HG03066 (cell line): Measurements from ENCODE around the gene RPAP2.
"Not testable (repeated sequence)": the region's sequence is repeated elsewhere in the genome, so short reads cannot be mapped to it uniquely, and the experiment has no call there.

ENCODE experiments used
- ATAC-seq: cut with Tn5 transposase; IDR thresholded peaks from one replicate; pipeline ENCODE4 v1.9.1; 2021; ENCODE audit warnings: low read depth; ENCODE audit not compliant: unreplicated experiment

Gene RPAP2

DNA sequence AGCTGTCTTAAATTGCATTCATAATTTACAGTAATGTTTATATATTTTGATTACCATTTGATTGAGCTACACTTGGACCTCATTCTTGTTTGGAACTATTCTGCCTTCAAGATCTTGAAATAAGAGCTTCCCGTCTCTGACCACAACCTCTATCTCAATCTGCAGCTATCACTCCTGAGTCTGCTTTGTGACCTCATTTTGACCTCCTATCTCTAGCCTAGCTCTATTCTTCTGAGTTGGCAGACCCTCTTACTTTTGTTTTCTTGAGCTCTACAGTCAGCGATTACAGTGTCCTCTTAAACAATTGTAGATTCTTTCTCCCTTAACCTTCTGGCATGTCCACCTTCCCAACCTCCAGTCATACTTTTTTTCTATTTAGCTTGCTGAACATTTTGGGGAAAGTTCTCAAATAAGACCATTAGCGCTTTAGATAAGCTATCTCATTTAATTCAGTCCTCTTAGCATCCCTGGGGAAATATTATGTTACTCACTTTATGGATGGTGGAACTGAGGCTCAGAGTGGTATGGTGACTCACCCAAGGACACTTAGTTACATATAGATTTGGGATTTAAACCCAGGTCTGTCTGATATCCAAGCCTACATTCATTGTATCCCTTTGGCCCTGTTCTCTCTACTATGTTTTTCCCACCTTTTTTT, 19.1 kb downstream of the RPAP2 start:
- ATAC-seq, result no peak

DNA sequence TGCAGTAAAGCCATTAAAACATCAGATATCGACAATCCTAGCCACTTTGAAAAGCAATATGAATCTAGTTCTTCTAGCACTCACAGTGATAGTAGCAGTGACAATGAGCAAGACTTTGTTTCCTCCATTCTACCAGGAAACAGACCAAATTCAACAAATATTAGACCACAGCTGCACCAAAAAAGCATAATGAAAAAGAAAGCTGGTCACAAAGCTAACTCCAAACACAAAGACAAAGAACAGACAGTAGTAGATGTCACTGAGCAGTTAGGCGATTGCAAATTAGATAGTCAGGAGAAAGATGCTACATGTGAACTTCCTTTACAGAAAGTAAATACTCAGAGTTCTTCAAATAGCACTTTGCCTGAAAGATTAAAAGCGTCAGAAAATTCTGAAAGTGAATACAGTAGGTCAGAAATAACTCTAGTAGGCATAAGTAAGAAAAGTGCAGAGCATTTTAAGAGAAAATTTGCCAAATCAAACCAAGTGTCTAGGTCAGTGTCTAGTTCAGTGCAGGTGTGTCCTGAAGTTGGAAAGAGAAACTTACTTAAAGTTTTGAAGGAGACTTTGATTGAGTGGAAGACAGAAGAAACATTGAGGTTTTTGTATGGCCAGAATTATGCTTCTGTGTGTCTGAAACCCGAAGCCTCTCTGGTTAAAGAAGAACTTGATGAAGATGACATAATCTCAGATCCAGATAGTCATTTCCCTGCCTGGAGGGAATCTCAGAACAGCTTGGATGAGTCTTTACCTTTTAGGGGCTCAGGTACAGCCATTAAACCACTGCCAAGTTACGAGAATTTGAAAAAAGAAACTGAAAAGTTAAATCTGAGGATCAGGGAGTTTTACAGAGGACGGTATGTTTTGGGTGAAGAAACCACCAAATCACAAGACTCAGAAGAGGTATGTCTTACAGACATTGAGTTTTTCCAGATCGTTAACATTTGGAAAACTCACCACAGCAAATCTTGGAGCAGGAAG, 24.9 kb downstream of the RPAP2 start:
- ATAC-seq, result no peak

DNA sequence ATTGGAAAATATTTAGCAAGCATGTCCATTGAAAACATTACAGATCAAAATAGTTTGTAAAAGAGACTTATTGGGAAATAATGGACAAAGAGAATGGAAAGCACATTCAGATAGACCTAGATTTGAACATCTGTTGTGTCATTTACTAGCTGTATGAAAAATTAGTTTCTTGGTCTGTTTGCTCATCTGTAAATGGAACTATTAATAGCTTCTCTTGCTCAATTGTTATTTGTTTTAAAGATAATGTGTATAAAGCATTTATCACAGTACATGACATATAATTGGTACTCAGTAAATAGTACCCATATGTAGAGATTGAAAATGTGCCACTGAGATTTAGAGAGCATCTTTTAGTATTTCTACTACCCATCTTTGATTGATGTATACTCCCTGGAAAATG, 25.9 kb downstream of the RPAP2 start:
- ATAC-seq, result no peak

DNA sequence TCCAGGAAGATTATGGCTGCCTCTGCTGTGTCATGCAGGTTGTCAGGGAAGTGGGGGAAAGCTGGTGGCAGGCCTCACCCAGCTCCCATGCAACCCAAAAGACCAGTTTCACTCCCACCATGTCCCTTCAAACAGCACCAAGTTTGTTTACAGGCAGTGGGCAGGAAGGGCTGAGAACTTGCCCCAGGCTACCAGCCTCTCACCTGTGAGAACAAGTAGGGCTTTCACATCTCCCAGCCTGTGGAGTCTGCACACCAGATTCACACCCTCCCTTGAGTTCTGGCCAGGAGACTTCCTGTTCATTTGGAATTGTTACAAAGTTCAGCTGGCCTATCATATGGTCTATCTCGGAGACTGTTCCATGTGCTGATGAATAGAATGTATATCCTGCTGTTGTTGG, 27.8 kb downstream of the RPAP2 start:
- ATAC-seq, result no peak

DNA sequence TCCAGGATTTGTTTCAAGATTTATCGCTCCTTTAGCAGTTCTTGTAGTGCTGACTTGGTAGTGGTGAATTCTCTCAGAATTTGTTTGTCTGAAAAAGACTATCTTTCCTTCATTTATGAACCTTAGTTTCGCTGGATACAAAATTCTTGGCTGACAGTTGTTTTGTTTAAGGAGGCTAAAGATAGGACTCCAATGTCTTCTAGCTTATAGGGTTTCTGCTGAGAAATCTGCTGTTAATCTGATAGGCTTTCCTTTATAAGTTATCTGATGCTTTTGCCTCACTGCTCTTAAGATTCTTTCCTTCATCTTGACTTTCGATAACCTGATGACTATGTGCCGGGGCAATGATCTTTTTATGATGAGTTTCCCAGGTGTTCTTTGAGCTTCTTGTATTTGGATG, 28.9 kb downstream of the RPAP2 start:
- ATAC-seq, result no peak

DNA sequence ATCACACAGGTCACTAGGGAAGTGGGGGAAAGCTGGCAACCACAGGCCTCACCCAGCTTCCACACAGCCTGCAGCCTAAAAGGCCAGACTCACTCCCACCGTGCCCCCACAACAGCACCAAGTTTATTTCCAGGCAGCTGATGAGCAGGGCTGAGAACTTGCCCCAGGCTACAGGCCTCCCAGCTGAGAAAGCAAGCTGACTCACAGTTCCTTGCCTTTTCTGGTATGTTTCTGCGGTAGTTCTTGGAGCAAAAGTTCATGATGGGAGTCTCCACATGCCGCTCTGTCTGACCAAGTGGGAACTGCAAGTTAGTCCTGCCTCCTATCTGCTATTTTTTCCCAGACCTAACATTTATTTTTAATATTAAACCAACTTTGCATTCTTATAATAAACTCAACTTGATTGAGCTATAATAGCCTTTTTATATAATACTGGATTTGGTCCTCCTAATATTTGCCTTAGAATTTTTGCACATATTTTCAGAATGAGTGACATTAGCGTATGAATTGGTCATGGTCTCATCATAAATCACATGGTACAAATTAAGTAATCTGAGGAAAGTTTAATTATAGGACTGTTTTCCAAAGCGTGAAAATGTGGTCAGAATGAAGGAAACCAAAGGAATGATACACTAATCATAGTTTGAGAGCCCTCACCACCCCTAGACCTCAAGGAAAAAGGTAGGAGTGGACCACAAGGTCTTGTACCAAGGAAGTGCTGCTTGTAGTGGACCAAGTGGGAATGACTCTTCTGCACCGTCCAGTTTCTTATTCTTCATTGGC, 30.7 kb downstream of the RPAP2 start:
- no peak for ATAC-seq

DNA sequence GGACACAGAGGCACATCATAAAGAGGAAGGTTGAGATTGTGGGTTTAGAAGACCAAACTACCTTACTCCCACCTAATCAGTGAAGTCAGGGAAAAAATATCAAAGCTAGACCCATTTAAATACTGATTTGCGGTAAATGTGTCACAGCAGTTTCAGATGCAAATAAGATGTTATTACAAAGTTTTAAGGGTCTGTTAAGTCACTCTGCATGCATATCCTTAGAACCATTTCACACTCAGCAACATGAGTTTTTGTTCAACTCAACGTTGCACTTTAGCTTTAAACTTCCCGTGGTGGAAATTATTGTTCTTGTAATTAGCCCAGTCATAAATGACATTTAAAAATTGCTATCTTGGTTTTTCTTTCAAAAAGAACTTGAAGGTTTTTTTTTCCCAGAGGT, 34.8 kb downstream of the RPAP2 start:
- ATAC-seq, result no peak

DNA sequence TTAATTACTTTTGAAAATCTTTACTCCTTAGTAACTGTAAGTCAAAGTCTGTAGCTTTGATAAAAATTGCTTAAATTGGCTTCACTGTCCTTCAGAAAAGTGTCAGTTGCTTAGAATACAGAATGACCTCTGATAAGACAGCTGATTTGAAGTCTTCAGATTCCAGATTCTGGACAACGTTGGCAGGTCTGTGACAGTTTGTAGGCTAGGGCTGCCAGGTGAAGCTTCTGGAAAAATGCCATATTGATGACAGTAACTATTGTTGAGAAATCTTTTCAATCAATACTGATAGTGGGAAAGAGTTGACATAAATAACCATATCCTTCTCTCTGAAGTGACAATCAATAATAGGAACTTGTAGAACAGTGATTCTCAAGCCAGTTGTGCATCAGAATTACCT, 41.3 kb downstream of the RPAP2 start:
- ATAC-seq, result no peak

DNA sequence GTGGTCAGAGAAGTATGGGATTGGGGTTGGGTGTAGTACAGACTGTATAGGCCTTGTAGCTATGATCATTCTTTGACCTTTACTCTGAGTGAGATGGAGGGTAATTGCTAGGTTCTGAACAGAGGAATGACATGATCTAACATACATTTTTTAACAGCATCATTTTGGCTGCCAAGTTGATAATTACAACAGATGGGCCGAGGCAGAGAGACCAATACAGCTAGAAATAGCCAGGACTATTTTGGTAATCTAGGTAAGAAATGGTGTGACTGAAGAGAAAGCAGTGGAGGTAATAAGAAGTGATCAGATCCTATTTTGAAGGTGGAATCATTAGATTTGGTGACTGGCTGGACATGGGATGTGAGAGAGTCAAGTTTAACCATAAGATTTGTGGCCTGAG, 43.5 kb downstream of the RPAP2 start:
- no peak for ATAC-seq

DNA sequence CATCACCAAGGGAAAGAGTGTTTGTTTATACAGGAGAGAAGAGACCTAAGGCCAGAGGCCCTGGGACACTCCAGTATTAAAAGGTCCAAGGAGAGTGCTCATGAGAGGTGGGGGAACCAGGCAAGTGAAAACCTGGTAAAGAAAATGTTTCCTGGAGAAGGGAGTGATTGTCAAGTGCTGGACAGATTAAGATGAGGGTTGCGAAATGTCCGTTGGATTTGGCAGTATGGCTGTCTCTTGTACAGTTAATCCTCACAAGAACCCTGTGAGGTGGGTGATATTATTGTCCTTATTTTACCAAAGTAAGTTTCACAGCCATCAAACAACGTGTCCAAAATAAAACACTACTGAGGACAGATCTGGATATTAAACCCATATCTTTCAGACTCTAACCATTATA, 44.2 kb downstream of the RPAP2 start:
- ATAC-seq, result no peak

DNA sequence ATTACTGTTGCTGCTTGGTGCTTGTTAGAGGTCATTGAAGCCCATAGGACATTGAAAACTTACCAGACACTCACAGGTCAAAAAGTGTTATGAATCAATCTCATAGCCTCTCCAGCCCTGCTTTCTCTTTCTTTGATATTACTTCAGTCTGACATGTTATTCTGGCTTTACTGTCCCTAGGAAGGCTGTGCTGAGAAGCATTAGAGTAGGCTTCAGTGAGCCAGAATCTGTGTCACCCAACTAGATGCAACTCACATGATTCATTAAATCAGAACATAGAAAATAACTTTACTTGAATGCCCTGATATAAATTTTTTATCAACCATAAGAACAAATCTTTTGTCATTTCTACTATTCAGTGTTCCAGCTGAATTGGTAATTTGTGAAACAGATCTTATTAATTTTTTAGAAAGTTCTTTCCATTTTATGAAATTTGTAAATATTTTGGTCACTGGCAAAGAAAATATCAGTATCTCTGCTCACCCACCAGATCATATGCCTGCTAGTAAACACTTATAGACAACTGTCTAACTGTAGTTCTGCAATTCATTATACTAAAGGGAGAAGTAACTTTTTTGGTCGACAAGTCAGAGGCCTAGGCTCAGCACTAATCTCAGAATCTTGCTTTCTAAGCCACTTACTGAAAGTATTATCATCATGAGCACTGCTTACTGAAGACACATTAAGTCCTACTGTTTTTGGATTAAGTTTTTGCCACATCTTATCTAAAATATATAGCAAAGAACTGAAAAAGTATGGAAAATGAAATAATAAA, 48.2 kb downstream of the RPAP2 start:
- ATAC-seq, result no peak

DNA sequence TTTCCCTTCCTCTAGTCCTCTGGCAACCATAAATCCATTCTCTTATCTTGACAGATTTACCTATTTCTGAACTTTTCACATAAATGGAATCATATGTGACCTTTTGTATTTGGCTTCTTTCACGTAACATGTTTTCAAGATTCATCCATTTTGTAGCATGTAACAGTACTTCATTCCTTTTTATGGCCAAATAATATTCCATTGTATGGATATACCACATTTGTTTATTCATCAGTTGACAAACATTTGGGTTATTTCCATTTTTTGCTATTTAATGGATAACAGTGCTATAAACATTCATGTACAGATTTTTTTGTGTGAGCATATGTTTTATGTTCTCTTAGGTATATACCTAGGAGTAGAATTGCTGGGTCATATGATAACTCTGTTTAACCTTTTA, 54.0 kb downstream of the RPAP2 start:
- no peak for ATAC-seq

DNA sequence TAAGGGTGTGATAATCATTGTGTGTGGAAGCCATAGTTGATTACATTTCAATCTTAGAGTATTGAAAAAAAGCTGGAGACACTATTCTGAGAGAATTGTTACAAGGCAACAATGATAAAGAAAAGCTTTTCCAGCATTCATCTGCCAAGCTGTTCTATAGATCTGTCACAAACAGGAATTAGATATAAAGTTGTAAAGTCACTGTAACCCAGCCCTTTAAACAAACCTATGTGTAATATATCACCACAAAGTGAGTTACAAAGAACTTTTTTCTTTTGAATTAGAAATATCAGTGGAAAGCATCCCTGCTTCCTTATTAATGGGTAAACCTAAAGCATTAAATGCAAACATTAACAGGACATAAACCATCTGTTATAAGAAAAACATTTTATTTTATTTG, 55.4 kb downstream of the RPAP2 start:
- no peak for ATAC-seq

DNA sequence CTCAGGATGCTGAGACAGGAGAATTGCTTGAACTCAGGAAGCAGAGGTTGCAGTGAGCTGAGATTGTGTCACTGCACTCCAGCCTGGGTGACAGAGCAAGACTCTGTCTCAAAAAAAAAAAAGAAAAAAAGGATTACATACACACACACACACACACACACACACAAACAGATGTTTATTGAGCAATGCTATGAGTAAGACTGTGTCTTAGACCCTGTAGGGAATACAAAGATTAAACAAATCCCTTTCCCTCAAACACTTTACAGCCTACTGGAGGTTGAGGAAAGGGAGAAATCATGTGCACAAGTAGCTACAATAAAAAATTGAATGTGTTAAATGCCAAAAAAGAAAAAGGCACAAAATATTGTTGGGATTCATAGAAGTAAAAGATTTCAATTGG, 58.1 kb downstream of the RPAP2 start:
- ATAC-seq, result no peak

DNA sequence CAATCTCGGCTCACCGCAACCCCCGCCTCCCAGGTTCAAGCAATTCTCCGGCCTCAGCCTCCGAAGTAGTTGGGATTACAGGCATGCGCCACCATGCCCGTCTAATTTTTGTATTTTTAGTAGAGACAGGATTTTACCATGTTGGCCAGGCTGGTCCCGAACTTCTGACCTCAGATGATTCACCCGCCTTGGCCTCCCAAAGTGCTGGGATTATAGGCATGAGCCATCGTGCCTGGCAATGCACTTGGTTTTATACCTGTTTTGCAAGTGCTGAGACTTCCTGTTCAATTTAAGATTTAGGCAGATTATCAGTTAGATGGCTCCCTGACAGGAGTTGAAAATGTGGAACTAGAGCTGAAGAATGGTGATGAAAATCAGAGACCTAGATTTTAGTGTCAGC, 60.5 kb downstream of the RPAP2 start:
- not testable (repeated sequence) for ATAC-seq

DNA sequence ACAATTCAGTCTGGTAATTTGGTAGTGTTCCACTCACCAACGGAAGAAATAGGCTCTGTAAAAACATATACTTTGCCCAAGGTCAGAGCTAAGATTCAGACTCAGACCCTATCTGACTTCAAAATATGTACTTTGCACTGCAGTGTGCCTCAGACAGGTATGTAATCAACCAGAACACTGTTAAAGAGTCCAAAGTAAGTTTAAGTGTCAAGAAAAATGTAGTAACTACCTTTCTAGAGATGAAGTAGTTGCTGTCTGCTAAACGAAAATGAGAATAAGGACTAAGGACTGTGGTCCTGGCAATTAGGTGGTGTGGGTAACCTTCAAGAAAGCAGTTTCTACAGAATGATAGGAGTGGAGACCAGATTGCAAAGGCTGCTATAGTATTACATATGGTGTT, 61.1 kb downstream of the RPAP2 start:
- no peak for ATAC-seq

DNA sequence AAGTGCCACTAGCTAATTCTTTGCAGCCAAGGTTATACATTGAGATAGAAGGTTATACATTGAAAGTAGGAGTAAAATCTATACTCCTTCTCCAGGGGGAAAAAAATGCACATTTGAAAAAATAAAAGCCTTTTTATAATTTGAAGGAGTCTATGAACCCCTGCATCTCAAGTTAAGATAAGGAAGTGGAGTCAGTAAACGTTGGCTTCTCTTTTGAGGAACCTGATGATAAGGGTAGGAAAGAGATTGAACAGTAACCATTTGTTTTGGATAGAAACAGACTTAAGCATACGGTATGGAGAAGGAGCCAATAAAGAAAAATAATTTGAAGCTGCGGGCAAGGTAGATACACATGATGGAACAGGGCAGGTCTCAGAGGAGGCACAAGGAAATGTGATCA, 64.1 kb downstream of the RPAP2 start:
- ATAC-seq, result no peak

DNA sequence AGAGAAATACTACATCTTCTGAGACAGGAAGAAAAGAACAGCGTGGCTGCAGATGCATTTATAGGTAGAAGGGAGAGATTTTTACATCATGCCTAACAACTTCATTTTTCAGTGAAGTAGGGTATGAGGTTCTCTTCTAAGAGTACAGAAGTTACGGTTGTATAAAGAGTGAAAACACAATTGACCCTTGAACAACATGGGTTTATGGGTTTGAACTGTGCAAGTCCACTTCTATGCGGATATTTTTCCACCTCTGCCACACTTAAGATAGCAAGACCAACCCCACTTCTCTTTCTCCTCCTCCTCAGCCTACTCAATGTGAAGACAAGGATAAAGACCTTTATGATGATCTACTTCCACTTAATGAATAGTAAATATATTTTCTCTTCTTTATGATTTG, 64.5 kb downstream of the RPAP2 start:
- ATAC-seq, result no peak

DNA sequence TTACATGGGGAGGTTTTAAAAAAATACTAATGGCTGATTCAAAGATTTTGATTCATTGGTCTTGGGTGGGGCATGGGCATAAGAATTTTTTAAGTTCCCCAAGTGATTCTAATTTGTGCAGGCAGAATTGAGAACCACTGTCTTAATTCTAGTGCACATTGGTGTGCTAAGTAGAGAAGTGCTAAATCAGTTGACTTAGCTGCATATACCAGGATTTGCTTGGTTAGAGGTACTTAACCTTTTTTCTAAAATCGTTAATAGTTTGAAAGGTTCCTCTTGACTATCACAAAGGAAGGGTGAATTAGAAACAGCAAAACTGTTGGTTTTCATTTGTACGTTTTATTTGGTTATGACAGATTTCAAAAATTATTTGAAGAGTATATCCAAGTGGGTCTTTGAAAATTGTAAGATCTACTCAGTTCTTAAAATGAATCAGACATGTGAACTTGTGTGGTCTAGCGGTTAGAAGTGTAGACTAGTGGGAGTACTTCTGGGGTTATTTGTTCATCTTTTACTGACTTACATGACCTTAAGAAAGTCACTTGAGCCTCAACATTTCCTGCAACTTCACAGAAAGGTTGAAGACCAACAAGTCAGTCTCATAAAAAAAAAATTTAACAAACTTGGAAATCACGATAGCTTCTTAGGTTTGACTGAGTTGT, 66.7 kb downstream of the RPAP2 start:
- no peak for ATAC-seq

DNA sequence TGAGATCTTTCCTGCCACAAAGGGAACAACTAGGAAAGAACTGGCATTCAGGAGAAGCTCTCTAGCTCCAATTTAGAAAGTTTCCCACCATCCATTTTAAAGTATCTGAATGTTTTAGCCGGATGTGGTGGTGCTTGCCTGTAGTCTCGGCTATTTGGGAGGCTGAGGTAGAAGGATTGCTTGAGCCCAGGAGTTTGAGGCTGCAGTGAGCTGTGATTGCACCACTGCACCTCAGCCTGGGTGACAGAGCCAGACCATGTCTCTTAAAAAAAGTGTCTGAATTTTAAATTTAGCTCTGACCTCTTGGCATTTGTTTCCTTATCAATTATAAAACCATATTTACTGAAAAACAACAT, 67.2 kb downstream of the RPAP2 start:
- no peak for ATAC-seq
